Measurements from ENCODE around the gene RNASEH2B. TPM values are rescaled to one million over a fixed set of nuclear protein-coding genes. Genes with fewer than 3 reads are reported as not detected.

The RNASEH2B gene
- total and polyA plus RNA-seq, 9 of the 15 experiments (the other 6 are each of a cell fraction or from before 2014, with no cell fraction given) = 26.3 to 109 (median 62.5) TPM

GRCh38 chr13:50948601-50949000, 39.0 kb downstream of the RNASEH2B start:
- DNase-seq (ENCODE audit: extremely low read depth in 1 of 4, low spot score in 3 of 4) (no peak), ATAC-seq (no peak), FAIRE-seq (no peak)
- Histone ChIP-seq H3K9me3 (replicated peaks; ENCODE audit: control insufficient read depth, insufficient read depth, low read depth, low read length) (no peaks in the 10 kb centered on the region), H3K9ac (ENCODE audit: insufficient read depth in 1 of 2, low read depth in 2 of 2, low read length in 2 of 2) (no peak overlapping the region), H3K4me2 (ENCODE audit: insufficient read depth, low read length) (no peak overlapping the region), H3K36me3 (ENCODE audit: control insufficient read depth, insufficient read depth, low read length) (peaks cover 33% of the 10 kb centered on the region), H3K27ac (ENCODE audit: extremely low read depth, low read depth, low read length) (no peak overlapping the region), H2AFZ (ENCODE audit: low read depth, low read length) (no peak overlapping the region), H3K4me3 (no peak overlapping the region), H3K9me1 (ENCODE audit: control insufficient read depth, insufficient read depth, low read length) (no peaks in the 10 kb centered on the region), H3K27me3 (ENCODE audit: control insufficient read depth in 2 of 2, insufficient read depth in 2 of 2, low read length in 2 of 2) (no peaks in the 10 kb centered on the region), H4K20me1 (replicated peaks; ENCODE audit: control insufficient read depth, insufficient read depth, low read length) (no peaks in the 10 kb centered on the region), H3K79me2 (ENCODE audit: control insufficient read depth, insufficient read depth, low read length) (no peaks in the 10 kb centered on the region), H3K4me1 (replicated peaks in 1 of 2; ENCODE audit: control insufficient read depth in 2 of 2, insufficient read depth in 2 of 2, low read length in 2 of 2) (no peaks in the 10 kb centered on the region)
- POLR2A ChIA-PET = interaction anchor here (0.7 kb wide), 1 partner anchor 51 kb away, joined by 3 read pairs; no protein-coding TSS in a partner anchor
- intact Hi-C loops (cut with micrococcal nuclease) = no loop called here
- CTCF ChIA-PET (ENCODE audit: low intra/inter-chr PET ratio) = no interaction called here
- BruUV-seq (replicated peaks) = no TSS peak
- 36% methylated on average over 1 of the region's 1 CpG for WGBS (ENCODE audit: insufficient coverage, low coverage, missing lambda C conversion rate)
- TF ChIP-seq PTBP1 (IDR thresholded peaks at IDR 0.05; ENCODE audit: low read depth, low read length) (no peak), ZNF311 (CRISPR knock-in tag; IDR thresholded peaks at IDR 0.05) (no peak), POLR3G (IDR thresholded peaks at IDR 0.05; ENCODE audit: extremely low read depth, insufficient read length, insufficient replicate concordance) (no peak), POLR2G (IDR thresholded peaks at IDR 0.05; ENCODE audit: low read depth, low read length) (no peak)
- in situ Hi-C loops (cut with MboI) = no loop called here

GRCh38 chr13:50950849-50951248, 41.3 kb downstream of the RNASEH2B start:
- no peaks in the 10 kb centered on the region for H3K9me1 ChIP-seq (ENCODE audit: control insufficient read depth, insufficient read depth, low read length)
- BruUV-seq (replicated peaks) = no TSS peak
- H3K36me3 ChIP-seq (ENCODE audit: control insufficient read depth, insufficient read depth, low read length) = peaks cover 31% of the 10 kb centered on the region
- CTCF ChIA-PET (ENCODE audit: low intra/inter-chr PET ratio) = no interaction called here
- H3K79me2 ChIP-seq (ENCODE audit: control insufficient read depth, insufficient read depth, low read length) = no peaks in the 10 kb centered on the region
- no peaks in the 10 kb centered on the region for H3K4me1 ChIP-seq (replicated peaks in 1 of 2; ENCODE audit: control insufficient read depth in 2 of 2, insufficient read depth in 2 of 2, low read length in 2 of 2)
- no peak overlapping the region for H3K27ac ChIP-seq (ENCODE audit: extremely low read depth, low read depth, low read length)
- intact Hi-C loops (cut with micrococcal nuclease) = no loop called here
- no peak for TF ChIP-seq HIVEP1 (CRISPR knock-in tag; IDR thresholded peaks at IDR 0.05)
- FAIRE-seq (no peak), DNase-seq (ENCODE audit: extremely low read depth in 1 of 4, low spot score in 3 of 4) (no peak), ATAC-seq (no peak)
- 18% methylated on average over 3 of the region's 3 CpGs for WGBS (ENCODE audit: insufficient coverage, low coverage, missing lambda C conversion rate)
- no peak overlapping the region for H3K4me3 ChIP-seq
- in situ Hi-C loops (cut with MboI) = no loop called here
- H3K27me3 ChIP-seq (ENCODE audit: control insufficient read depth in 2 of 2, insufficient read depth in 2 of 2, low read length in 2 of 2) = no peaks in the 10 kb centered on the region
- H3K9ac ChIP-seq (ENCODE audit: insufficient read depth in 1 of 2, low read depth in 2 of 2, low read length in 2 of 2) = no peak overlapping the region
- no peaks in the 10 kb centered on the region for H4K20me1 ChIP-seq (replicated peaks; ENCODE audit: control insufficient read depth, insufficient read depth, low read length)
- H2AFZ ChIP-seq (ENCODE audit: low read depth, low read length) = no peak overlapping the region
- H3K9me3 ChIP-seq (replicated peaks; ENCODE audit: control insufficient read depth, insufficient read depth, low read depth, low read length) = no peaks in the 10 kb centered on the region
- POLR2A ChIA-PET = interaction anchor here (0.6 kb wide), 1 partner anchor 15 kb away, joined by 3 read pairs; no protein-coding TSS in a partner anchor
- H3K4me2 ChIP-seq (ENCODE audit: insufficient read depth, low read length) = no peak overlapping the region

All from K562 (cell line).